ENCODE measurements around the gene DCUN1D2. TPM values are rescaled to one million over a fixed set of nuclear protein-coding genes. Genes with fewer than 3 reads are reported as not detected.

DCUN1D2 gene
- total RNA-seq, 4 donors from 2014 or later: 12.0 to 35.2 (median 18.9) TPM

DNA sequence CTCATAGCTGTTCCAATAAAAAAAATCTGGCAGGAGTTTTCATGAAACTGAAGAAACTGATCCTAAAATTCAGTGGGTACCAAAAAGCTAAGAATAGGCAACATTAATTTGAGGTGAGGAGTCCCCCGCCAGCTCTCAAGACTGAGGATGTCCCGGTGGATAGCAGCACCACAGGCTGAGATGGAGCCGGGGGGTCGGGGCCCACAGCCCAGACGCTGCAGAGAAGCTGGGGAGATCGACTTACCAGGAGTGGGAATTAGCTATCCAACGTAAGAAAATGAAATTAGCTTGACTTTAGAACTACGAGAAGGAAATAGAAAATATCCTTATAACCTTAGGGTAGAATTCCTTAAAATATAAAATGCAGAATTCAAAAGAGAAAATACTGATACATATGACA lies 23.2 kb upstream of the DCUN1D2 start:
- intact Hi-C loops (cut with DNase I; ENCODE audit: low total_unique reads): no loop called here
- DNase-seq (ENCODE audit: low spot score in 2 of 2): peak in 1 of 2 donors; percentile 18
- 85 to 86% methylated on average over 8 of the region's 8 CpGs for WGBS, 2 donors
- TF ChIP-seq, protein P1, sequence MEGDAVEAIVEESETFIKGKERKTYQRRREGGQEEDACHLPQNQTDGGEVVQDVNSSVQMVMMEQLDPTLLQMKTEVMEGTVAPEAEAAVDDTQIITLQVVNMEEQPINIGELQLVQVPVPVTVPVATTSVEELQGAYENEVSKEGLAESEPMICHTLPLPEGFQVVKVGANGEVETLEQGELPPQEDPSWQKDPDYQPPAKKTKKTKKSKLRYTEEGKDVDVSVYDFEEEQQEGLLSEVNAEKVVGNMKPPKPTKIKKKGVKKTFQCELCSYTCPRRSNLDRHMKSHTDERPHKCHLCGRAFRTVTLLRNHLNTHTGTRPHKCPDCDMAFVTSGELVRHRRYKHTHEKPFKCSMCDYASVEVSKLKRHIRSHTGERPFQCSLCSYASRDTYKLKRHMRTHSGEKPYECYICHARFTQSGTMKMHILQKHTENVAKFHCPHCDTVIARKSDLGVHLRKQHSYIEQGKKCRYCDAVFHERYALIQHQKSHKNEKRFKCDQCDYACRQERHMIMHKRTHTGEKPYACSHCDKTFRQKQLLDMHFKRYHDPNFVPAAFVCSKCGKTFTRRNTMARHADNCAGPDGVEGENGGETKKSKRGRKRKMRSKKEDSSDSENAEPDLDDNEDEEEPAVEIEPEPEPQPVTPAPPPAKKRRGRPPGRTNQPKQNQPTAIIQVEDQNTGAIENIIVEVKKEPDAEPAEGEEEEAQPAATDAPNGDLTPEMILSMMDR (IDR thresholded peaks at IDR 0.05): no peak
- no peak for TF ChIP-seq POLR2A (IDR thresholded peaks at IDR 0.05)
- no peak overlapping the region for H3K4me3 ChIP-seq (ENCODE audit: low read depth, poor library complexity, severe bottlenecking)

DNA sequence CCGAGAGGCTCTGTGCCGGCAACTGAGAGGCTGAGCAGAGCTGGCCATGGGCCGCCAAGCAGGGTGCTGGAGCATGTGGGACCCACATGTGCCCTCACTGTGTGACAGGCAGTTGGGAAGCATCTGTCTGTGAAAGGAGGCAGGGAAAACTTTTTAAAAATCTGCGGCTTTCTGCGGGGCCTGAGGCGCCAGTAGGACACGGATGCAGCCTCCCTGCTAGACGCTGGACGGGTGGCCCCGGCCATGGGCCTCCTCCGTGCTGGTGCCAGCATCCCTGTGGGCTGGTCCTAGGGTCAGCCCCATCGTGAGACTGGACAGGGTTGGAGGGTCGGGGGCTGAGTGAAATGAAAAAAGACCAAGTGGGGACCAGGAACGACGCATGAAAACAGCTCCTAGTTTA lies 20.9 kb upstream of the DCUN1D2 start:
- WGBS, 2 donors: 87 to 88% methylated on average over 15 of the region's 15 CpGs
- TF ChIP-seq POLR2A (IDR thresholded peaks at IDR 0.05): no peak
- TF ChIP-seq, protein P1 (IDR thresholded peaks at IDR 0.05): no peak

GRCh38 chr13:113510871-113511270 lies 20.4 kb upstream of the DCUN1D2 start:
- 83 to 84% methylated on average over 20 to 21 of the region's 21 CpGs for WGBS, 2 donors
- H3K4me3 ChIP-seq (ENCODE audit: low read depth, poor library complexity, severe bottlenecking): no peak overlapping the region
- DNase-seq (ENCODE audit: low spot score in 2 of 2): peak in 1 of 2 donors; percentile 76
- intact Hi-C loops (cut with DNase I; ENCODE audit: low total_unique reads): no loop called here
- TF ChIP-seq, protein P1 (IDR thresholded peaks at IDR 0.05): no peak
- no peak for TF ChIP-seq POLR2A (IDR thresholded peaks at IDR 0.05)

More for the DNA sequence above, 20.9 kb upstream of the DCUN1D2 start:
- DNase-seq (ENCODE audit: low spot score in 2 of 2): no peak
- H3K4me3 ChIP-seq (ENCODE audit: low read depth, poor library complexity, severe bottlenecking): no peak overlapping the region
- intact Hi-C loops (cut with DNase I; ENCODE audit: low total_unique reads): no loop called here

GRCh38 chr13:113509989-113510388 lies 19.5 kb upstream of the DCUN1D2 start:
- 87 to 93% methylated on average over 10 of the region's 10 CpGs for WGBS, 2 donors
- DNase-seq (ENCODE audit: low spot score in 2 of 2): no peak

GRCh38 chr13:113508521-113509254 lies 18.2 kb upstream of the DCUN1D2 start:
- WGBS, 2 donors: 87 to 93% methylated on average over 13 of the region's 17 CpGs
- peak; percentile 28 to 81 for DNase-seq (ENCODE audit: low spot score in 2 of 2)
- no peak overlapping the region for H3K4me3 ChIP-seq (ENCODE audit: low read depth, poor library complexity, severe bottlenecking)
- TF ChIP-seq, protein P1 (IDR thresholded peaks at IDR 0.05): no peak
- TF ChIP-seq POLR2A (IDR thresholded peaks at IDR 0.05): no peak
- intact Hi-C loops (cut with DNase I; ENCODE audit: low total_unique reads): no loop called here

More at GRCh38 chr13:113509989-113510388, 19.5 kb upstream of the DCUN1D2 start:
- H3K4me3 ChIP-seq (ENCODE audit: low read depth, poor library complexity, severe bottlenecking): no peak overlapping the region
- TF ChIP-seq POLR2A (IDR thresholded peaks at IDR 0.05): no peak
- TF ChIP-seq, protein P1 (IDR thresholded peaks at IDR 0.05): no peak
- intact Hi-C loops (cut with DNase I; ENCODE audit: low total_unique reads): no loop called here
